Neuronal stem cell (in vitro differentiated cells): ENCODE measurements around the gene CD8A.

Source experiments
- DNase-seq: peaks from one replicate; pipeline ENCODE4 v3.0.0-alpha.2; 2013; ENCODE audit warnings: low spot score
- H2AFZ ChIP-seq: one replicate; pipeline ENCODE4 v1.6.1; 2013; ENCODE audit warnings: mild to moderate bottlenecking, low read length, inconsistent platforms
- H2AK5ac ChIP-seq: 2 replicates; pipeline ENCODE4 v1.6.1; 2013; ENCODE audit warnings: low read depth, mild to moderate bottlenecking, inconsistent platforms, low read length, moderate library complexity, mixed read lengths
- H2BK120ac ChIP-seq: 2 replicates; pipeline ENCODE4 v1.6.1; 2013; ENCODE audit warnings: low read depth, mild to moderate bottlenecking, inconsistent platforms, low read length, moderate library complexity, mixed read lengths
- H2BK12ac ChIP-seq: one replicate; pipeline ENCODE4 v1.6.1; 2013; ENCODE audit warnings: low read length, inconsistent platforms
- H2BK15ac ChIP-seq: 2 replicates; pipeline ENCODE4 v1.6.1; 2013; ENCODE audit warnings: mild to moderate bottlenecking, low read length, inconsistent platforms, mixed read lengths
- H2BK5ac ChIP-seq: one replicate; pipeline ENCODE4 v1.6.1; 2013; ENCODE audit warnings: inconsistent platforms, mild to moderate bottlenecking, low read length, moderate library complexity
- H3K14ac ChIP-seq: one replicate; pipeline ENCODE4 v1.6.1; 2013; ENCODE audit warnings: low read length, inconsistent platforms
- H3K18ac ChIP-seq: 2 replicates; pipeline ENCODE4 v1.6.1; 2013; ENCODE audit warnings: low read length, inconsistent platforms
- H3K23ac ChIP-seq: 2 replicates; pipeline ENCODE4 v1.6.1; 2013; ENCODE audit warnings: low read depth, mild to moderate bottlenecking, mixed read lengths, low read length, inconsistent platforms; ENCODE audit not compliant: poor library complexity
- H3K27ac ChIP-seq: replicated peaks from 3 replicates; pipeline ENCODE4 v1.5.1; 2013; ENCODE audit warnings: low read length, inconsistent platforms
- H3K27me3 ChIP-seq, 3 experiments: 2 replicates each; pipeline ENCODE4 v1.6.1; 2013; ENCODE audit warnings: low read length in 3 of 3, mild to moderate bottlenecking in 2 of 3, inconsistent platforms in 1 of 3, low read depth in 1 of 3, mixed read lengths in 1 of 3, moderate library complexity in 1 of 3; ENCODE audit not compliant: control insufficient read depth in 3 of 3, insufficient read depth in 3 of 3
- H3K36me3 ChIP-seq, 2 donors: replicated peaks in 1 of 2; 2 replicates each; pipeline ENCODE4 v1.6.1; 2013; ENCODE audit warnings: low read length in 2 of 2; ENCODE audit not compliant: control insufficient read depth in 2 of 2, insufficient read depth in 2 of 2
- H3K4ac ChIP-seq: 2 replicates; pipeline ENCODE4 v1.6.1; 2013; ENCODE audit warnings: inconsistent platforms, mild to moderate bottlenecking, low read length, moderate library complexity
- H3K4me1 ChIP-seq, 2 donors: 1 replicate in 1 of 2; 2 replicates in 1 of 2; pipeline ENCODE4 v1.6.1; 2013; ENCODE audit warnings: low read length in 2 of 2, low read depth in 1 of 2; ENCODE audit not compliant: control insufficient read depth in 2 of 2, insufficient read depth in 1 of 2
- H3K4me2 ChIP-seq: one replicate; pipeline ENCODE4 v1.6.1; 2013; ENCODE audit warnings: mild to moderate bottlenecking, low read length, inconsistent platforms; ENCODE audit not compliant: insufficient read depth, poor library complexity, severe bottlenecking
- H3K4me3 ChIP-seq, 2 donors: 2 replicates each; pipeline ENCODE4 v1.5.1; 2013; ENCODE audit warnings: low read length in 2 of 2, mild to moderate bottlenecking in 2 of 2, inconsistent platforms in 1 of 2, moderate library complexity in 1 of 2
- H3K79me1 ChIP-seq: one replicate; pipeline ENCODE4 v1.6.1; 2013; ENCODE audit warnings: low read depth, mild to moderate bottlenecking, inconsistent platforms, low read length, moderate library complexity
- H3K9ac ChIP-seq: one replicate; pipeline ENCODE4 v1.6.1; 2013; ENCODE audit warnings: mild to moderate bottlenecking, low read depth, low read length, inconsistent platforms; ENCODE audit not compliant: poor library complexity
- H3K9me3 ChIP-seq, 2 donors: replicated peaks in 1 of 2; 2 replicates each; pipeline versions ENCODE3 to v1.6.1; 2013; ENCODE audit warnings: low read length in 2 of 2, mild to moderate bottlenecking in 2 of 2, inconsistent platforms in 1 of 2, low read depth in 1 of 2, mixed read lengths in 1 of 2, moderate library complexity in 1 of 2; ENCODE audit not compliant: control insufficient read depth in 2 of 2, insufficient read depth in 1 of 2
- H4K8ac ChIP-seq: one replicate; pipeline ENCODE4 v1.6.1; 2013; ENCODE audit warnings: low read depth, mild to moderate bottlenecking, inconsistent platforms, low read length, moderate library complexity
- H4K91ac ChIP-seq: one replicate; pipeline ENCODE4 v1.6.1; 2013; ENCODE audit warnings: low read length, low read depth, mild to moderate bottlenecking, inconsistent platforms; ENCODE audit not compliant: poor library complexity
- WGBS, 2 donors: extraction: QIAGEN DNeasy Blood & Tissue Kit; methylation state at CpG; one replicate each; pipeline ENCODE4 v1.1.7; 2013; ENCODE audit warnings: missing lambda C conversion rate in 2 of 2, mixed read lengths in 1 of 2; ENCODE audit not compliant: insufficient read length in 2 of 2, insufficient replicate concordance in 1 of 2; ENCODE audit errors: extremely low coverage in 2 of 2; 5-methylcytosine and 5-hydroxymethylcytosine counted together

CD8A gene

DNA sequence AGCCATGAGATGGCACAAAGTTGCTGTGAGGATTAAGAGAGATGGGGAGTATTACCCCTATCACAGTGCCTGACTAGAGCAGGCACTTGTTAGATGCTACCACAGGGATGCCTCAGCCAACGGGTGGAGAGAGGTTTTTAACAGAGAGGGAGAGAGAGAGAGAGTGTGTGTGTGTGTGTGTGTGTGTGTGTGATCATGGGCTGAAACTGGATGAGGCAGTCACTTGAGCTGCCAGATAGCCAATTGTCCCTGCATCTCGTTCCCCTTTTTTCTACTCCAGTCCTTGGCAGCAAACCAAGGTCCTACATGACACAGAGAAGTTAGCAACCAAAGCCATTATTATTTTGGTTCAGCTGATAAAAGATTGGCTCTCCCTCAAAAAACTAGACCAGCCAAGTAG lies 3.0 kb downstream of the CD8A start:
- no peak overlapping the region for H2AK5ac ChIP-seq
- DNase-seq, result no peak
- no peak overlapping the region for H2BK120ac ChIP-seq
- H3K4me1 ChIP-seq, result peaks cover 5 to 8% of the 10 kb centered on the region in 2 donors
- H3K9ac ChIP-seq, result no peak overlapping the region
- H2BK5ac ChIP-seq, result no peak overlapping the region
- no peak overlapping the region for H3K23ac ChIP-seq
- no peak overlapping the region for H3K14ac ChIP-seq
- no peak overlapping the region for H3K4me2 ChIP-seq
- no peak overlapping the region for H3K4ac ChIP-seq
- H3K18ac ChIP-seq, result no peak overlapping the region
- no peak overlapping the region for H2BK12ac ChIP-seq
- H3K27ac ChIP-seq, result no peak overlapping the region
- H4K91ac ChIP-seq, result no peak overlapping the region
- H2BK15ac ChIP-seq, result no peak overlapping the region
- no peaks in the 10 kb centered on the region for H3K79me1 ChIP-seq
- peaks cover 0 to 7% of the 10 kb centered on the region in 2 donors for H3K9me3 ChIP-seq
- peak overlapping the region in 1 of 2 donors; percentile 35 for H3K4me3 ChIP-seq
- peaks cover 28 to 94% (median 51%) of the 10 kb centered on the region in 3 experiments for H3K27me3 ChIP-seq
- H4K8ac ChIP-seq, result no peak overlapping the region
- WGBS, 2 donors, result no CpG with 5 or more reads among the region's 2 CpGs
- no peak overlapping the region for H2AFZ ChIP-seq
- H3K36me3 ChIP-seq, result no peaks in the 10 kb centered on the region

DNA sequence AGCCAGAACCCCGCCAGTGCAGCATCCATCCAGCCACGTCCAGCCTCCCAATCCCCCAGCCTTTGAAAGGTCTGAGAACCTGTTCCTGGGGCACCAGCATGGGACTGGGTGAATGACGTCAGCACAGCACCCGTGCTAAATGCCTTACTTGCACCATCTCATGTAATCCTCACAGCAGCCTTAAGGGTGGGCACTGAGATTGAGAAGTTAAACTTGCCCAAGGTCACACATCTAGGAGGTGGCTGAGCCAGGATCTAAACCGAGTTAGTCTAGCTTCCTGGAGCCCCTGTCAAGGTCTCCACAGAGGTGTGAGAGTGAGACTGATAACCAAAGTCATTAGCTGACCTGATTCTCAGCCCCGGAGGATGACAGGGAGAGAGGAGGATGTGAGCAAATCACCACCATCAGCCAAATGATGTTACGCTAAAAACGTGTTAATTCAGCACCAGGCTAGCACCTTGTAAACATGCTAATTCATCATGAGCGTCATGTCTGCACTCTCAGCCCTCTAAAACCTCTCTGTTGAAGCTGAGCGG lies 4.6 kb downstream of the CD8A start:
- no peak overlapping the region for H3K4me2 ChIP-seq
- H3K4me3 ChIP-seq, result peak overlapping the region in 1 of 2 donors; percentile 50
- H3K14ac ChIP-seq, result no peak overlapping the region
- H3K4ac ChIP-seq, result no peak overlapping the region
- H2BK120ac ChIP-seq, result no peak overlapping the region
- peaks cover 23 to 84% (median 38%) of the 10 kb centered on the region in 3 experiments for H3K27me3 ChIP-seq
- H3K9me3 ChIP-seq, result peaks cover 0 to 7% of the 10 kb centered on the region in 2 donors
- no peak overlapping the region for H3K9ac ChIP-seq
- no peak overlapping the region for H2AFZ ChIP-seq
- H2BK15ac ChIP-seq, result no peak overlapping the region
- no peaks in the 10 kb centered on the region for H3K79me1 ChIP-seq
- no peak overlapping the region for H3K18ac ChIP-seq
- no peak overlapping the region for H4K91ac ChIP-seq
- no peaks in the 10 kb centered on the region for H3K36me3 ChIP-seq
- no peak overlapping the region for H3K27ac ChIP-seq
- DNase-seq, result no peak
- no CpG with 5 or more reads among the region's 10 CpGs for WGBS, 2 donors
- H4K8ac ChIP-seq, result no peak overlapping the region
- no peak overlapping the region for H2BK12ac ChIP-seq
- H3K4me1 ChIP-seq, result peaks cover 5 to 6% of the 10 kb centered on the region in 2 donors
- no peak overlapping the region for H3K23ac ChIP-seq
- no peak overlapping the region for H2BK5ac ChIP-seq
- H2AK5ac ChIP-seq, result no peak overlapping the region

DNA sequence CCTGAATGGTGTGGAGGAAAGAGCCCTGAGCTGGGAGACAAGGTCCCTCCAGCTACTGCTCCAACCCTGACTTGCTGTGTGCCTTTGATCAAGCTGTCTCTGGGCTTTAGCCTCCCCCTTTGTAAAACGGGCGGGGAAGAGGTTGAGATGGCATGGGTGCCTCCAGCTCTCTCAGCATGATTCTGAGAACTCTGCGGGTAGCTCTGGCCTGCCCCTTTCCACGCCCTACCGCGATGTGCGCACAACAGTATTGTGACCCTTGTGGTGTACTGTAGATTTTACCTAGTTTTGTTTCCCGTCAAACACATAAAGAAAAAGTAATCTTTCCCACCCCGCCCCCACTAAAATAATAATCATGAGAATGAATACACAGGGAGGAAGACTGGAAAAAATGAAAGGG lies 5.3 kb downstream of the CD8A start:
- Histone ChIP-seq H3K4me2 (no peak overlapping the region), H3K23ac (no peak overlapping the region), H2BK15ac (no peak overlapping the region), H4K91ac (no peak overlapping the region), H2AFZ (no peak overlapping the region), H3K79me1 (no peaks in the 10 kb centered on the region), H2AK5ac (no peak overlapping the region), H3K9me3 (peaks cover 0 to 7% of the 10 kb centered on the region in 2 donors), H3K18ac (no peak overlapping the region), H2BK12ac (no peak overlapping the region), H3K4me1 (peaks cover 2 to 6% of the 10 kb centered on the region in 2 donors), H3K4me3 (no peak overlapping the region), H3K27me3 (peaks cover 20 to 78% (median 32%) of the 10 kb centered on the region in 3 experiments), H3K4ac (no peak overlapping the region), H2BK5ac (no peak overlapping the region), H3K27ac (no peak overlapping the region), H3K36me3 (no peaks in the 10 kb centered on the region), H3K14ac (no peak overlapping the region), H3K9ac (no peak overlapping the region), H2BK120ac (no peak overlapping the region), H4K8ac (no peak overlapping the region)
- DNase-seq, result no peak
- no CpG with 5 or more reads among the region's 9 CpGs for WGBS, 2 donors

- Histone ChIP-seq H3K23ac (no peak overlapping the region), H2BK120ac (no peak overlapping the region), H2BK15ac (no peak overlapping the region), H3K9ac (no peak overlapping the region), H3K36me3 (no peaks in the 10 kb centered on the region), H4K8ac (no peak overlapping the region), H3K9me3 (peaks cover 0 to 3% of the 10 kb centered on the region in 2 donors), H2BK12ac (no peak overlapping the region), H3K4me3 (no peak overlapping the region), H2BK5ac (no peak overlapping the region), H2AFZ (no peak overlapping the region), H3K18ac (no peak overlapping the region), H3K79me1 (no peaks in the 10 kb centered on the region), H3K27me3 (peaks cover 4 to 61% (median 15%) of the 10 kb centered on the region in 3 experiments), H3K4ac (no peak overlapping the region), H2AK5ac (no peak overlapping the region), H4K91ac (no peak overlapping the region), H3K4me1 (peaks cover 0 to 2% of the 10 kb centered on the region in 2 donors), H3K27ac (no peak overlapping the region), H3K14ac (no peak overlapping the region), H3K4me2 (no peak overlapping the region)
- DNase-seq, result no peak
- no CpG with 5 or more reads among the region's 8 CpGs for WGBS, 2 donors
Measured at GRCh38 chr2:86783615-86784339, 6.9 kb downstream of the CD8A start.
